ENCODE data around the gene NR5A2.

DNA sequence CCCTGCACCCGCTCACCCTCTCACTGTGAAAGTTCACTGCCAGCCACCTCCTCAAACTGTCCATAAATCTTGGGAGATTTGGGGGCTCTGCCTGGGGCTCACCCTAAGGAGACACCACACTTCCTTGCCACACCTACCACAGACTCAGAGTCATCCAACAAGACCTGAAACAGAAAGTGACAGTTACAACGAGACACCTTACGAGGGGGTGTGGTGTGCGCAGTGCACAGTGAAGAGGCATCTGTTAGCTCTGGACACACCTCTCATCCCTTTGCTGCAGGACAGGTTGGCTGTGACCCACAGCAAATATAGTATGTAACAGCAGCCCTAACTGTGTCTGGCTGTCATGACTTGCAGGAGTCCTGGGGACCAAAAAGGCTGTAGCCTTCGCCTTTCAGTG lies 190.2 kb downstream of the NR5A2 start:
- no peak for TF ChIP-seq CTCF (conservative IDR thresholded peaks at IDR 0.05; ENCODE audit: low read length)
- no peak for TF ChIP-seq EZH2phosphoT487 (IDR thresholded peaks at IDR 0.05; ENCODE audit: borderline replicate concordance)
